Activated CD8-positive, alpha-beta memory T cell treated with anti-CD3 and anti-CD28 coated beads, Interleukin-2, amount 50 U/mL, for 48 hours (primary cell): ENCODE data around the gene CABCOCO1.

Experiments
- DNase-seq: peaks from one replicate; pipeline ENCODE4 v3.0.0-alpha.2; 2020

Gene CABCOCO1

GRCh38 chr10:61758433-61758832 lies 95.7 kb downstream of the CABCOCO1 start:
- no peak for DNase-seq

GRCh38 chr10:61759751-61760150 lies 97.0 kb downstream of the CABCOCO1 start:
- no peak for DNase-seq

DNA sequence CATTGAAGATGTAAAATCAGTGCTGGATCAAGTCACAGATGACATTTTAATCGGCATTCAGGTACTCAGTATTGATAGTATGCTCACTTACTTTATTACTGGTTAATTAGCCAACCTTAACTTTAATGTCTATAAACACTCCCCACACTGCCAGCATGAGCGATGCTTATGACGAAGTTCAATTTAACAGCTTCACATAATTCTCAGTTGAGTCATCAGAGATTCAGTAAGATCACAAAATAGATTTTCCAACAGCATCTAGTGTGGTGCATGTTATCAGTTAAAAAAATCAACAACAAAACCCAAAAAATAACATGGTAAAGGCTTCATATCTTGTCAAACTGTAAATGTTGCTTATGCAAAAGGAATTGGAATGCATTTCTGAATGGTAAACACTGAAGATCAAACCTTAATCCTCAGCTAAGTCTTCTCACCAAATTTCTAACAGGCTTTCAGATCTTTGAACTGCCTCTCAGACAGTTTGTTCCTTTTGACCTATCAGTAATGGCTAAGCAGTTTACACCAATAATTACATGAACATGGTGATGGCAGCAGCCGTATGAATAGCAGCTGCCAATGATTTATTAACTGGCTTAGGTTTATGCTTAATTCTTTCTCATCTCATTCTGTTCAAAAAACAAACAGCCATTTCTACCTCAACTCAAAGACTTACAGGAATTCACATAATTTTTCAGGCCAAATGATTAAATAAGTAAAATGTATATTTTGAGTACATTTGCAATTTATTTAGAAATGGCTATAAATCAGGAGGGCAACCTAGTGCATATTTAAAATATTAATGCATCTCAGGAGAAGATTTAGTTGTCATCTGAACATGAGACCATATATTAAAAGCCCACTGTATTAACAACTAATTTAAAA lies 98.5 kb downstream of the CABCOCO1 start:
- no peak for DNase-seq

DNA sequence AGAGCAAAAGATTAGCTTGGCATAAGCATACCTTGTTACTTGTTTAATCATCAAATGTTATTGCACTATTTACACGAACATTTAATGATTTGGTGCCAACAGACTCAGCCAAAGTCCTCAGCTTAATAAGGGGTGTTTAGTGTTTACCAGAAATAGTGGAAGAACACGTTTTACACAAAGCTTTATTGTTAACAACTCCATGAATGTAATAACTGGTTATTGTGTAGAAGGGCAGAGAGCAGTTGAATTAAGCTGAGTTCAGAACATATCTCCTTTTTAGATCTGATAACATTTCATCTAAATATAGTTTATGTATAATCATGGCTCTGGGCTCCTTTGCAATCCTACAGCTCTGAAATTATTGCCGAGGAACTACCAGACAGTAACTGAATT lies 99.1 kb downstream of the CABCOCO1 start:
- no peak for DNase-seq

- DNase-seq = no peak
Observed at GRCh38 chr10:61763778-61764177, 101.0 kb downstream of the CABCOCO1 start.

DNA sequence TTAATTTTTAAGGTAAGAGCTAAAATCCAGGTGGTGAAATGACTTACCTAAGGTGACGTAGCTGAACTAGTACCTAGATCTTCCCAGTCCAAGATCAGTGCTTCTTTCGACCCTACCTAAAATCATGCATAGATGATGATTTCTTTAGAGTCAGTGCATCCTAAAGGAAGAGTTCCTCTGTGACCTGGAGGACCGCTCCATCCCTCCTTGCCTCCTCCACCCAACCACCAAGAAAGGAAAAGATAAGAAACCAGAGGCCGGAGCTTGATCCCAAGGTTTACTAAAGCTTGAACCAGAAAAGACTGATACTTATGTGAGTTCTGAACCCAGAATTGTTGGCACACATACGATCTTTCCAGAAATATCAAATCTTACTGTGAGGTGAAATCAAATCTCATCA lies 101.8 kb downstream of the CABCOCO1 start:
- DNase-seq = no peak

DNA sequence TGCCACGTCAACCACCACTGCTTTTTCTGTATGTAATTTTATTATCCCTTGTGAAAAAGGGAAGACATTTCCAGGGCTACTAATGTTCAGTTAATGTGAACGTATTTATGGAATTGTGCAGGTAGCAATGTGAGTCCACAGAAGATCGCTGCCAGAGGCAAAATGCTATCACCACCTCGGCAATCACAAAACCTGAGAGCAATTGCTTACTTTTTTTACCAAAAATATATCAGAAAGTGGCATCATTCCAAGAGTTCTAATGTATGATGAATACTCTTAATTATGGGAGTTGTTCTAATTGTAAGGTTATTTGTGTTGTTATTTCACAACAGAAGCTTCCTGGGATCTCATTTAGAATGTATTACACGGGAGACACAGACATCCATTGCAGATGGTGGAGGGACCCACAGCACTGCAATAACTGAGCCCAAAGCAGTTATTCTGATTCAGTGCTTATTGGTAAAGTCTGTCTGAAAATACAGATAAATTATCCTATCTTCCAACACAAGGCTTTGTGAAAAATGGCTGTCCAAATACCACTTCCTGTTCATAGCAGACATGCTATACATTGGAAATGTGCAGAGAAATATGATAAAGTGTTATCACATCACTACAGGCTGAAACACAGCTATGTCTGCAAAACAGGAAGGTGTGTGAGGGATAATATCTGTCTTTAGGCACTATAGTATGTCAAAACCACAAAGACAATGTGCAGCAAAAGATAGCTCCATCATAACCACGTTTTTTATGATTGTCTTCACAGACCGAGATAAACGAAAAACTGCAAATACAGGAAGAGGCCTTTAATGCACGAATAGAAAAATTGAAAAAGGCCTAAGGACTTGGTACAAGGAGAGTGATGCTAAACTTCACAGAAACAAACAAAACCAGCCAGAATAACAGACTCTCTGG lies 102.7 kb downstream of the CABCOCO1 start:
- no peak for DNase-seq

GRCh38 chr10:61766927-61767326 lies 104.2 kb downstream of the CABCOCO1 start:
- DNase-seq = no peak

DNA sequence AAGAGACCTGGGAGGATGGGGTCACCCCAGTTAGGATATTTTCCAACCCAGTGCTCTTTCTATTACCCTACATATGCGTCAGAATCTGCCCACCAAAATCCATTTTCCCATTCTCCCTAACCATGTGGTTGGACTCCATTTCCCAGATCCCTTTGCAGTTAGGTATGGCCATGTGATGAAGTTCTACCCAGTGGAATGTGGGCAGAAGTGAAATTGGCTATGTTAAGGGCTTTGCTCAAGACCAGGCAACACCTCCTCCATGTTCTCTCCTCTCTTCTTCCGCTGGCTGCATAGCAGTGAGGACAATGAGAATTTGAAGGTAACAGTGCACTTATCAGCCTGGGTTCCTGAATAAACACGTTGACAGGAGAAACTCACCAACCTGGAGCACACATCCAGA lies 111.3 kb downstream of the CABCOCO1 start:
- no peak for DNase-seq

DNA sequence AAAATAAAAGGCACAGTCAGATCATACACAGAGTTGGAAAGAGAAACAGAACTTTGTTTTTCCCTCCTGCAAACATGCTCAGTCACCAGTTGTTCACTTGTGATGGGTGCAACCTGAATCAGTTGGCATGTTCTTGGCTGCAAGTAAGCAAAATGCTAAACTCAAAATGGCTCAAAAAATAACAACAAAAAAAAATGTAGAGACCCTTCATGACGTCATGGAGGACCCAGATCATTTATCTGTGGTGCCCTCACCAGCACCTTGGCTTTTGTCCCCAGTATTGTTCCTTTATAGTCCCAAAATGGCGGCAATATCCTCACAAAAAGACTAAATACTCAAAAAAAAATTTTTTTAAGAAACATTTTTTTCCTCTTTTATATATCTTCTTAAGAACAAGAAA lies 112.4 kb downstream of the CABCOCO1 start:
- no peak for DNase-seq

DNA sequence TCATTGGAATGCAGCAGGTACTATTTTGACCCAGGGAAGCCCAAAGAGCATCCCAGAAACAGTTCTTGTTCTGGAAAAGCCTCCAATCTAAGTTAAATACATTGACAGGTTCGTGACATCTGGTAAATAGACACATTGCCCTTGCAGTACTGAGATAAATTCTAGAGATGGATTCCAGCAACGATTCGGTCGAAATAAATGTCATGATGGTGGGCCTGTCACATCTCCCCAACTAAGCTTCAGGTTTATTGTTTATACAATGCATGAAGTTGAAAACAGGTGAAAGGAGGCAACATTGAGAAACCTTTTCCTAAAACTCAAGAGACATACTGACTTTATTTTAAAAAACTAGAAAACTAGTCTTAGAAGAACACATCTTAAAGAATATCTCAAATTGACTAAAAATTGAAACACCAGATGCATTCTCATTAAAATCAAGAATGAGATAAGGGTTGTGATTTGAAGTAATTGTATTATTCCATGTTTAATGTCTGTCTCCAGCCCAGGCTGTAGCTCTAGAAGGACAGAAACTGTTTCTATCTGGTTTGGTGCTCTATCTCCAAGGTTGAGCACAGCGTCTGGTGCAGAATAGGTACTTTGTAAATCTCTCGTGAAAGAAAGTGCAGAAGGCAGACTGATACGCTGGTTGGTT lies 114.0 kb downstream of the CABCOCO1 start:
- no peak for DNase-seq

GRCh38 chr10:61778137-61778536 lies 115.4 kb downstream of the CABCOCO1 start:
- no peak for DNase-seq

DNA sequence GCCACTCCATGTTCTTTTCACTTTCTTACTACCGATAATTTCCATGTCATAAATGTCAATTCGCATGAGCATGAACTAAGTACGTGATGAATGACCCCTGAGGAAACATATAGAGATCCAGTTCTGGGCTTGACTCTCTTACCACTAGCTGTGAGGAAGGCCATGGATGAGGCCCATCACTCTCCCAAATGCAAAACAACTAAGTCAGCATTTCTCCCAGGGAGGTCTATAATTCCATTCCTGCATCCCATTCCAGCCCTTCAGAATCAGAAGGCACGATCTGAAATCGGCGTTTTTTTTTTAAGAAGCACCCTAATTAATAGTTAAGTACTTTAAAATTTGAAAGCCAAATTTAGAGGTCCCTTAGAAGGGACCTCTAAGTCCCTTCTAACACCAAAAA lies 116.5 kb downstream of the CABCOCO1 start:
- DNase-seq = no peak

DNA sequence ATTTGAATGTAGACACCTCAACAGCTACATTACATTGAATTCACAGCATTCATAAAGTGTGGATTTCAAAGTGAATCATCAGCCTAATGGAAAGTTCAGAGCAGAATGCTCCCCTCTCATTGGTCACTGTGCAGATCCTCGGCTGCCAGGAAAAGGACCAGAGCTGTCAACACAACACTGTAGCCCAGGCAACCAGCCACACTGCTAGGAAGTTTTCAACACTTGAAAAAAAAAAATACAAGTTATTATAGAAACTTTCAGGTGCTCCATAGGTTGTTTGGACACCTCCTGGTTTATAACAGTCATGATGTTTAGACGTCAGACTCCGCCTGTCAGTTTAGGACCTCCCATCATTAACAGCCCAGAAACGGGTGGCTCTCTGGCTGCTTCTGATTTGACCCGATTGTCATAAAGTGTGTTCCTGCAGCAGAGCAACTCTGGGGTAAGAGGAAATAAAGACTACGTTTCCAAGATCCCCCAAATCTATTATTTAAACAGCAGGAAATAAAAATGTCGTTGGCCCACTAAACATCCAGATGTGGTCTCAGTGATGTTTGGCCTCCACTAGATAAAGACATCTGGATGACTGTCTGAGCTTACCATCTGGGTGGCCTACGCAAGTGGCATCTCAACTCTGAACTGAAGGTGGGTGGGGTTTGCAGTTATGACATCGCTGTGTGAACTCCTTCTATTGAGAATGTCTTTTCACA lies 117.4 kb downstream of the CABCOCO1 start:
- DNase-seq = no peak

DNA sequence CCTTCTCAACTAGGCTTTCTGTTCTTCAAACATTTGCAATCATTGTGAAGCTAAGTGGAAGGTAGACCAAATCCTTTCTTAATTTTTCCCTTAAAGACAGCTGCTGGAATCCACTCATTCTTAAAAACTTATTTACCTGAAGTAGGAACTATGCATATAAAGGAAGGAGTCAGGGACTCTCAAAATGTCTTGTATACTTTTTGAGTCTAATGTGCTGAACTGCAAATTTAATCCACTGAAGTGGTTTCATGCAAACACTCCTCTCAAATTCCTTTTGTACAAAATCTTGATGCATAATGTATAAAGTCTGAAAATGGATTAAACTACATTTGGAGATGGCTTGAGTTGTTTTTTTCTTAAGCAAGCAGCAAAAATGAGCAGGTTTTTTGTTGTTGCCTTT lies 118.0 kb downstream of the CABCOCO1 start:
- no peak for DNase-seq

- no peak for DNase-seq
Observed at GRCh38 chr10:61781969-61782403, 119.3 kb downstream of the CABCOCO1 start.

DNA sequence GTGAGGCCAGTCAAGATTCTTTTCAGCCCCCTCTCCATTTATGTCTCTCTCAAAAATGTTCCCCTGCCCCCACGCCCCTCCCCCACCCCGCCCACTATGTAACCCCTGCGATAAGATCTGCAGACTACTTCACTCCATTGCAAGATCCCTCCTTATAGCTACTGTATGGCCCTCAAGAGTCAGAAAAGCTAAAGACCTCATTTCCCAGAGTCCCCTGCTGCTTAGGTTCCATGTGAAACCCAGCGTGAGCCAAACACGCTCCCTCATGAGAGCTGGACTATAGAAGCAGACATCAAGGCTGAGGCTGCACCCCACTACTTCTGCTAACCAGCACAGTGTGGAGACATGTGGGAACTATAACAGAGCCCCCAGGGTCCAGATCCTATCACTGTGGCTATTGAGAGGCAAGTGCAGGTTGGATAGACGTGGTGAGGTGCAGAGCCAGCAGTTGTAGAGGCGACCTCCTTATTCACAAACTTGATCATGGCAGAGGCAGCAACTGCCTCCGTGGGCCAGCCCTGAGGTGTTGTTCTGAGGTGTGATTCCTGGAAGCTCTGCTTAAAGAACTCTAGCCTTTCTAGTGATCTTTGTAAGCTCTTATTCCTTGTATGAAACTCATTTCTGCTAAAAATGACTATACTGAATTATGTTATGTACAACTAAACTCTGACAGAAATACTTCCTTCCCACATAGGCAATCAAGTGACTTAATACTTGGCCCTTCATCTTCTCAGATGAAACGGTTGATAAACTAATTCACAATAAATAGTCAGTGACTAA lies 121.8 kb downstream of the CABCOCO1 start:
- DNase-seq = peak; percentile 63

GRCh38 chr10:61785473-61786105 lies 122.9 kb downstream of the CABCOCO1 start:
- no peak for DNase-seq

- no peak for DNase-seq
Observed at GRCh38 chr10:61786728-61787127, 124.0 kb downstream of the CABCOCO1 start.

GRCh38 chr10:61787170-61787569 lies 124.4 kb downstream of the CABCOCO1 start:
- no peak for DNase-seq

GRCh38 chr10:61789031-61789430 lies 126.3 kb downstream of the CABCOCO1 start:
- DNase-seq = no peak
